NB4 (cell line): ENCODE results near the gene FGF14.

Experiments used
- CTCF ChIP-seq: IDR thresholded peaks from one replicate; pipeline ENCODE4 v1.5.1; 2012; ENCODE audit warnings: low read depth, low read length
- MAX ChIP-seq: IDR thresholded peaks from 2 replicates; pipeline ENCODE4 v1.6.1; 2011; ENCODE audit warnings: low read depth, low read length
- MYC ChIP-seq: IDR thresholded peaks from 2 replicates; pipeline ENCODE4 v1.6.1; 2011; ENCODE audit warnings: low read depth, low read length
- POLR2A ChIP-seq: IDR thresholded peaks from 2 replicates; pipeline ENCODE4 v1.6.1; 2011; ENCODE audit warnings: mild to moderate bottlenecking; ENCODE audit not compliant: insufficient read length; ENCODE audit errors: extremely low read depth

GRCh38 chr13:101714195-101714594, 687.7 kb downstream of the FGF14 start:
- TF ChIP-seq CTCF = no peak
- no peak for TF ChIP-seq MAX
- TF ChIP-seq POLR2A = no peak
- TF ChIP-seq MYC = no peak
